ENCODE results near the gene PELI1.

Gene PELI1

GRCh38 chr2:64120928-64121327 lies 23.3 kb downstream of the PELI1 start:
- no peak overlapping the region for H3K4me3 ChIP-seq (replicated peaks; ENCODE audit: low read depth, low read length)
- no peak for TF ChIP-seq CTCF (IDR thresholded peaks at IDR 0.05; ENCODE audit: low read depth, low read length, missing control alignments)
- no peak for DNase-seq (ENCODE audit: extremely low read depth, low read depth)

- no peak overlapping the region for H3K4me3 ChIP-seq (replicated peaks; ENCODE audit: low read depth, low read length)
- DNase-seq (ENCODE audit: extremely low read depth, low read depth): no peak
- TF ChIP-seq CTCF (IDR thresholded peaks at IDR 0.05; ENCODE audit: low read depth, low read length, missing control alignments): no peak
These were observed 24.2 kb downstream of the PELI1 start for GRCh38 chr2:64120008-64120407.

- no peak for TF ChIP-seq CTCF (IDR thresholded peaks at IDR 0.05; ENCODE audit: low read depth, low read length, missing control alignments)
- H3K4me3 ChIP-seq (replicated peaks; ENCODE audit: low read depth, low read length): no peak overlapping the region
- no peak for DNase-seq (ENCODE audit: extremely low read depth, low read depth)
These were observed 24.9 kb downstream of the PELI1 start for GRCh38 chr2:64119369-64119768.

GRCh38 chr2:64115808-64116598 lies 28.2 kb downstream of the PELI1 start:
- no peak for TF ChIP-seq CTCF (IDR thresholded peaks at IDR 0.05; ENCODE audit: low read depth, low read length, missing control alignments)
- DNase-seq (ENCODE audit: extremely low read depth, low read depth): no peak
- no peak overlapping the region for H3K4me3 ChIP-seq (replicated peaks; ENCODE audit: low read depth, low read length)

GRCh38 chr2:64114912-64115277 lies 29.3 kb downstream of the PELI1 start:
- no peak overlapping the region for H3K4me3 ChIP-seq (replicated peaks; ENCODE audit: low read depth, low read length)
- no peak for DNase-seq (ENCODE audit: extremely low read depth, low read depth)
- TF ChIP-seq CTCF (IDR thresholded peaks at IDR 0.05; ENCODE audit: low read depth, low read length, missing control alignments): no peak

GRCh38 chr2:64114063-64114911 lies 29.9 kb downstream of the PELI1 start:
- no peak overlapping the region for H3K4me3 ChIP-seq (replicated peaks; ENCODE audit: low read depth, low read length)
- TF ChIP-seq CTCF (IDR thresholded peaks at IDR 0.05; ENCODE audit: low read depth, low read length, missing control alignments): no peak
- DNase-seq (ENCODE audit: extremely low read depth, low read depth): no peak

Measured in HFF-Myc (cell line).